GM21529 (cell line): ENCODE data around the gene ITFG2.

ENCODE experiments used
- ATAC-seq: cut with Tn5 transposase; IDR thresholded peaks from one replicate; pipeline ENCODE4 v1.9.1; 2021; ENCODE audit not compliant: unreplicated experiment

ITFG2 gene

GRCh38 chr12:2795291-2796186 lies 16.9 kb upstream of the ITFG2 start:
- peak; percentile 74 for ATAC-seq

- ATAC-seq, result no peak
Measured at GRCh38 chr12:2796187-2796666, 16.2 kb upstream of the ITFG2 start.

- no peak for ATAC-seq
Measured at GRCh38 chr12:2797721-2798418, 14.6 kb upstream of the ITFG2 start.

- no peak for ATAC-seq
Measured at GRCh38 chr12:2800046-2800570, 12.4 kb upstream of the ITFG2 start.

- no peak for ATAC-seq
Measured at GRCh38 chr12:2801044-2801783, 11.3 kb upstream of the ITFG2 start.

GRCh38 chr12:2803635-2804392 lies 8.7 kb upstream of the ITFG2 start:
- ATAC-seq, result no peak

- ATAC-seq, result no peak
Measured at GRCh38 chr12:2804393-2805142, 7.9 kb upstream of the ITFG2 start.

GRCh38 chr12:2805143-2805520 lies 7.3 kb upstream of the ITFG2 start:
- no peak for ATAC-seq

- ATAC-seq, result no peak
Measured at GRCh38 chr12:2806700-2807099, 5.8 kb upstream of the ITFG2 start.

- no peak for ATAC-seq
Measured at GRCh38 chr12:2811801-2812200, 667 bp upstream of the ITFG2 start.

- ATAC-seq, result peak; percentile 47
Measured at GRCh38 chr12:2813214-2814185, 1.0 kb downstream of the ITFG2 start.

- ATAC-seq, result no peak
Measured at GRCh38 chr12:2819810-2820209, 7.3 kb downstream of the ITFG2 start.

- no peak for ATAC-seq
Measured at GRCh38 chr12:2820432-2820831, 8.0 kb downstream of the ITFG2 start.

GRCh38 chr12:2823483-2823882 lies 11.0 kb downstream of the ITFG2 start:
- no peak for ATAC-seq

- ATAC-seq, result no peak
Measured at GRCh38 chr12:2824541-2824940, 12.1 kb downstream of the ITFG2 start.

- no peak for ATAC-seq
Measured at GRCh38 chr12:2825132-2825531, 12.7 kb downstream of the ITFG2 start.

GRCh38 chr12:2826036-2826435 lies 13.6 kb downstream of the ITFG2 start:
- ATAC-seq, result no peak

GRCh38 chr12:2826721-2827515 lies 14.4 kb downstream of the ITFG2 start:
- no peak for ATAC-seq
